ENCODE measurements around the gene XPNPEP3. TPM values are rescaled to one million over a fixed set of nuclear protein-coding genes. Genes with fewer than 3 reads are reported as not detected.

The XPNPEP3 gene
- total RNA-seq, 4 donors from 2014 or later, result 10.1 to 19.1 (median 12.2) TPM

DNA sequence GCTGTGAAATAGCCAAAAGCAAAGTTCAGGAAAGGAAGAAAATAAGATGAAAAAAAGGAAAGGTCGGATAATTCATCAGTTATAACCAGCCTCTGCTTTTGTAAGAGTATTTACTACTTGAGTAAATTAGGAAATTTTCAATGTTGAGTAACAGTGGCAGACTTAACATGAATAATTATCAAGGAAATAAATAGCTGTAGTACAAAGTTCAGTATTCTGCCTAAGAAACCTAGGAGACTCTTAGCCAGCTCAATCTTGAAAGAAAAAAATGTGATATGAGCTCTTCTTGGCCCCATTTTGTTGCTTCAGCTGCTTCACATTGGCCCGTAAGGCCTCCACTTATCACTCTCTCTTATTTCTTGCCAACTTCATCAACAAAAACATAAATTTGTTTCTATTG, 22.0 kb downstream of the XPNPEP3 start:
- DNase-seq (ENCODE audit: low spot score), result no peak
- TF ChIP-seq, protein P1, sequence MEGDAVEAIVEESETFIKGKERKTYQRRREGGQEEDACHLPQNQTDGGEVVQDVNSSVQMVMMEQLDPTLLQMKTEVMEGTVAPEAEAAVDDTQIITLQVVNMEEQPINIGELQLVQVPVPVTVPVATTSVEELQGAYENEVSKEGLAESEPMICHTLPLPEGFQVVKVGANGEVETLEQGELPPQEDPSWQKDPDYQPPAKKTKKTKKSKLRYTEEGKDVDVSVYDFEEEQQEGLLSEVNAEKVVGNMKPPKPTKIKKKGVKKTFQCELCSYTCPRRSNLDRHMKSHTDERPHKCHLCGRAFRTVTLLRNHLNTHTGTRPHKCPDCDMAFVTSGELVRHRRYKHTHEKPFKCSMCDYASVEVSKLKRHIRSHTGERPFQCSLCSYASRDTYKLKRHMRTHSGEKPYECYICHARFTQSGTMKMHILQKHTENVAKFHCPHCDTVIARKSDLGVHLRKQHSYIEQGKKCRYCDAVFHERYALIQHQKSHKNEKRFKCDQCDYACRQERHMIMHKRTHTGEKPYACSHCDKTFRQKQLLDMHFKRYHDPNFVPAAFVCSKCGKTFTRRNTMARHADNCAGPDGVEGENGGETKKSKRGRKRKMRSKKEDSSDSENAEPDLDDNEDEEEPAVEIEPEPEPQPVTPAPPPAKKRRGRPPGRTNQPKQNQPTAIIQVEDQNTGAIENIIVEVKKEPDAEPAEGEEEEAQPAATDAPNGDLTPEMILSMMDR (IDR thresholded peaks at IDR 0.05), result no peak

DNA sequence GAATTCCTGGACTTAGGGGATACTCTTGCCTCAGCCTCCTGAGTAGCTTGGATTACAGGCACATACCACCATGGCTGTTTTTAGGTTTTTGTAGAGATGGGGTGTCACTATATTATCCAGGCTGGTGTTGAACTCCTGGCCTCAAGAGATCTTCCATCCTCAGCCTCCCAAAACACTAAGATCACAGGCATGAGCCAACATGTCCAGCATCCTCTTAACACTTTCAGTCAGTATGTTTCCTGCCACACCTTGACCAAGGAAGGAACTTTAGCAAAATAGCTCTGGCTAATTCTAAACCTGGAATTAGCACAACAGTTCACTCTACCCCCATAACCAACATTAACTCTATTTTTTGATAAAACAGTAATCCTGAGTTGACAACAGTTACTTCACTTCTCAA, 32.2 kb downstream of the XPNPEP3 start:
- DNase-seq (ENCODE audit: low spot score) (no peak), ATAC-seq (ENCODE audit: low FRiP score) (no peak)
- TF ChIP-seq, protein P1 (IDR thresholded peaks at IDR 0.05), result no peak

More for the DNA sequence above, 22.0 kb downstream of the XPNPEP3 start:
- peak; percentile 70 for ATAC-seq (ENCODE audit: low FRiP score)

DNA sequence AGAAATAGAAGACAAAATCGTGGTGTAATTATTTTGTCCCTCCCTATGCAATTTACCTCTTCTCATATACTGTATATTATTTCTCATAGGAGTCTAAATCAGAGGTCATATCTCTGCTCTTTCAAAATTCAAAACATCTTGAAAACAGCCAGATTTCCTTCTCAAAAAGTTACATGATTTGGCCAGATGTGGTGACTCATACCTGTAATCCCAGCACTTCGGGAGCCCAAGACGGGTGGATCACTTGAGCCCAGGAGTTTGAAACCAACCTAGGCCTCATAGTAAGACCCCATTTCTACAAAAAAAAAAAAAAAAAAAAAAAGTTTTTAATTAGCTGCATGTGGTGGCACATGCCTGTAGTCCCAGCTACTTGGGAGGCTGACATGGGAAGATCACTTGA, 33.9 kb downstream of the XPNPEP3 start:
- DNase-seq (ENCODE audit: low spot score), result no peak
- no peak for ATAC-seq (ENCODE audit: low FRiP score)
- TF ChIP-seq, protein P1 (IDR thresholded peaks at IDR 0.05), result no peak

DNA sequence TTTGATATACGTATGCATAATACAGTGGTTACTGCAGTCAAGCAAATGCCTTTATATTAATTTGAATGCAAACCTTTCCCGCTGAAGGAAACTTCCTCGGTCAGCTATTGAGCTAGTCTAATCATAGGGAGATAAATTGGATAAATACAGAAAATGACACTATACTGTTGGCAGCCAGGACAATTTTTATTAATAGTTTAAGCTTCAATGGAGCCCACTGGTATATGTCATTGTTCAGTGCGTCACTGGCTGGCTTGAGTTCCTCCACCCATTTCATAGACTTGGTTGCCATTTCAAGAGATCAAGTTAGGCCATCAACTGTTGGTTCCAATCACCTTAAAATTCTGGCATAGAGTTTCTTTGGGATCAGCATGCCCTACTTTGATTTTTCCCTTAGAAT, 37.5 kb downstream of the XPNPEP3 start:
- no peak for DNase-seq (ENCODE audit: low spot score)
- no peak for ATAC-seq (ENCODE audit: low FRiP score)
- TF ChIP-seq, protein P1 (IDR thresholded peaks at IDR 0.05), result no peak

DNA sequence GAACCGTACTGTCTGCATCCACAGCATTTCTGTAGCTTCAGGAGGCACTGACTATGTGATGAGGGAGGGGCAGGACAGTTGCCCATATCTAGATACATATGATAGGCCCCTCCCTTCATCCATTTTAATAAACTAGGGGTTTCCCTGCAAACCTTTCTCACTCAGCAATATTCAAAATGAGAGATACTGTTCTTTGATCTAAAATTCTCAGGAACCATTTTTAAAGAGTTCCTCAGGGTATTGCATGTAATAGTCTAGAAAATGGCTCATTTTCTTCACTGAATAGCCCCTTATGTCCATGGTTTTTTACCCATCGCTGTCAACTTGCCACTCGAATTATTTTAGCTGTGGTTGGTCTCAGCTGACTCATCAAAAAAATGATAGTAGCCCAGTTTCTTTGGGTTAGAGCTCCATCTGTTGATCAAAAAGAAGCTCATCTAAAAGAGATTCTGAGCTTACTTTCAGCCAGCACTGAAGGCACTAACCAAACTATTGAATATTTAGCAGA, 42.0 kb downstream of the XPNPEP3 start:
- TF ChIP-seq, protein P1 (IDR thresholded peaks at IDR 0.05), result no peak
- ATAC-seq (ENCODE audit: low FRiP score) (no peak), DNase-seq (ENCODE audit: low spot score) (no peak)

DNA sequence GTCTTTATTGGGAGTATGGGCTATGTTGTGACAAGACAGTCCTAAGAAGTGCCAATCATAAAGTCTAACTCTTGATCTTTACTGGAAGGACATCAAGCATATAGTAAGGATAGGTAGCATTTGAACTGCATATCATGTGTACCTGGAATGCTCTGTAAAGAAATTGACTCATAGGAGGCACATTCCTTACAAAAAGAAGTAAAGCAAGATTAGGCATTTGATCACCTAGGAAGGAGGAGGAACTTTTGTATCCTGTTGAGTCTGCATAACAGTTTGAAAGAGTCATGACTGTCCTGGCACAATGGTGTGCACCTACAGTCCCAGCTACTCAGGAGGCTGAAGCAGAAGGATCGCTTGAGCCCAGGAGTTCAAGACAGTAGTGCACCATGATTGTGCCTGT, 47.2 kb downstream of the XPNPEP3 start:
- no peak for ATAC-seq (ENCODE audit: low FRiP score)
- no peak for DNase-seq (ENCODE audit: low spot score)
- TF ChIP-seq, protein P1 (IDR thresholded peaks at IDR 0.05), result no peak

DNA sequence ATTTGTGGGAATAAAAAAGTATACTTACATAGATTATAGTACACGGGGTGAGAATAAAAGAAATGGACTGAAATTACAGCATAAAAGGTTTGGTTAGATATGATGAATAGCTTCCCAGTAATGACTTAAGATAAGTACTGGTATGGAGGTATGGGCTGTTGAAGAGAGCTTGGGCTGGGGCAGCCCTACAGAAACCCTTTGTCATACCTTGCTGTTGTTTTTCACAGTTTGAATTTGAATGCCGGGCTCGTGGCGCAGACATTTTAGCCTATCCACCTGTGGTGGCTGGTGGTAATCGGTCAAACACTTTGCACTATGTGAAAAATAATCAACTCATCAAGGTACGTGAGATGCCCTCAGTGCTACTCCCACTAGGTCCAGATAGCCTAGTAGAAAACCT, 51.9 kb downstream of the XPNPEP3 start:
- DNase-seq (ENCODE audit: low spot score) (no peak), ATAC-seq (ENCODE audit: low FRiP score) (no peak)
- TF ChIP-seq, protein P1 (IDR thresholded peaks at IDR 0.05), result no peak
